Stimulated activated effector memory CD8-positive, alpha-beta T cell treated with anti-CD3 and anti-CD28 coated beads, Interleukin-12 subunit alpha, Interleukin-12 subunit beta, amount 100 ng/mL, for 72 hours (primary cell): ENCODE data around the gene TIMM44.

Source experiments
- ATAC-seq: fragments of 150-1000 bp; cut with Tn5 transposase; 2 replicates; pipeline ENCODE4 v1.10.0; 2021
- DNase-seq, 2 donors: peaks; one replicate each; pipeline ENCODE4 v3.0.0; 2021 to 2022; ENCODE audit warnings: low spot score in 2 of 2
- H3K27ac Mint-ChIP-seq: one replicate; pipeline ENCODE4 v1.8.0; 2022; ENCODE audit warnings: mild to moderate bottlenecking, mixed read lengths
- H3K36me3 Mint-ChIP-seq: one replicate; pipeline ENCODE4 v1.8.0; 2022; ENCODE audit warnings: mild to moderate bottlenecking, mixed read lengths
- H3K4me1 Mint-ChIP-seq: one replicate; pipeline ENCODE4 v1.8.0; 2022; ENCODE audit warnings: mixed read lengths
- H3K4me3 Mint-ChIP-seq: one replicate; pipeline ENCODE4 v1.8.0; 2022; ENCODE audit warnings: mild to moderate bottlenecking, mixed read lengths
- H3K9me3 Mint-ChIP-seq: one replicate; pipeline ENCODE4 v1.8.0; 2022; ENCODE audit warnings: mixed read lengths

TIMM44 gene, protein sequence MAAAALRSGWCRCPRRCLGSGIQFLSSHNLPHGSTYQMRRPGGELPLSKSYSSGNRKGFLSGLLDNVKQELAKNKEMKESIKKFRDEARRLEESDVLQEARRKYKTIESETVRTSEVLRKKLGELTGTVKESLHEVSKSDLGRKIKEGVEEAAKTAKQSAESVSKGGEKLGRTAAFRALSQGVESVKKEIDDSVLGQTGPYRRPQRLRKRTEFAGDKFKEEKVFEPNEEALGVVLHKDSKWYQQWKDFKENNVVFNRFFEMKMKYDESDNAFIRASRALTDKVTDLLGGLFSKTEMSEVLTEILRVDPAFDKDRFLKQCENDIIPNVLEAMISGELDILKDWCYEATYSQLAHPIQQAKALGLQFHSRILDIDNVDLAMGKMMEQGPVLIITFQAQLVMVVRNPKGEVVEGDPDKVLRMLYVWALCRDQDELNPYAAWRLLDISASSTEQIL

DNA sequence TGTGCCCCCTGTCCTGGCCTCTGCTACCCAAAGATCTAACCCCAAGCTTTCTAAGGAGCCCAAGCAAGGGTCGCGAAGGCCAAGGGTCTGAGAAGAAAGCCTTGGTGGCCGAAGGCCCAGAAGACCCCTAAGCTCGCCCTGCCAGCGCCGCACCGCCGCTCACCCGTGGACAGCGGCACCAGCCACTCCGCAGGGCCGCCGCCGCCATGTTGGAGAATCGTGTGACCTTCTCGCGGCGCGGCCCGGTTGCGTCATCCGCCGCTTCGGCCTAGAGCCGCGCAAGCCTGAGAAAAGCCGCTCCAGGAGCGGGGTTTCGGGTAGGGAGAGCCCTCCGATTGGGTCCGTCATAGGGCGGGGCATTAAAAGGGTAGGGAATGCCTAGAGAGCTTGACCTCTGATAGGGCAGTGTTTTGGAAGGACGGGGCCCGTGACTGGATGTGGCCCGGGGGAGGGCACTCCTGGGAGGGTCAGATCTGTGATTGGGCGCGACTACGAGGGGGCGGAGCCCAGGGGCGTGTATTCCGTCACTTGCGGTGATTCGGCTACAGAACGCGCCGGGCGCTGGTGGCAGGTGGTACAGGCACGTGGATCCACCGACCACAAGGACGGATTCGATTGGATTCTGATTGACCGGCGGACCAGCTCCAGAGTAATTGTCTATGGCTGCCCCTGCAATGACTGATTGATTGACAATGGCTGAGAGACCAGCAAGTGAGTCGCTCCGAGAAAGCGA is at the start of gene TIMM44:
Gene TIMM44, minus strand, starts transcription at position 223 of the 733 bp plus-strand sequence. Its CDS starts 15 bp downstream, at position 208.
- peaks cover 58% of the 10 kb centered on the region for H3K36me3 Mint-ChIP-seq
- peak; percentile 89 to 98 for DNase-seq
- ATAC-seq = peak; percentile 98
- H3K4me3 Mint-ChIP-seq = peak within 1 kb of the TSS; percentile 95
- H3K9me3 Mint-ChIP-seq = no peaks in the 10 kb centered on the region
- H3K27ac Mint-ChIP-seq = peak within 1 kb of the TSS; percentile 98
- peaks cover 47% of the 10 kb centered on the region for H3K4me1 Mint-ChIP-seq

DNA sequence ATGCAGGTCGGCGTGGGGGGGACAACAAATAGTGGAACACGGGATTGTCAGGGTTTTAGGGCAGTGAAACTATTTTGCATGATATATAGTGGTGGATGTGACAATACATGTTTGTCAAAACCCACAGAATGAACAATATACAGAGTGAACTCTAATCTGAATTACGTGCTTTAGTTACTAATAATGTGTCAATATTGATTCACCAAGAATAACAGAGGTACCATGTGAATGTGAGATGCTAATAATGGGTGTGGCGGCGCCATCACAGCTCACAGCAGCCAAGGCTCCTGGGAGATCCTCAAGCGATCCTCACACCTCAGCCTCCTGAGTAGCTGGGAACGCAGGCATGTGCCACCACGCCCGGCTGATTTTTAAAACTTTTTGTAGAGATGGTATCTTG is 49.1 kb upstream of the TIMM44 start:
- peaks cover 69% of the 10 kb centered on the region for H3K36me3 Mint-ChIP-seq
- ATAC-seq (no peak), DNase-seq (no peak)
- no peaks in the 10 kb centered on the region for H3K9me3 Mint-ChIP-seq
- H3K27ac Mint-ChIP-seq = no peak overlapping the region
- no peak overlapping the region for H3K4me3 Mint-ChIP-seq
- peaks cover 48% of the 10 kb centered on the region for H3K4me1 Mint-ChIP-seq

DNA sequence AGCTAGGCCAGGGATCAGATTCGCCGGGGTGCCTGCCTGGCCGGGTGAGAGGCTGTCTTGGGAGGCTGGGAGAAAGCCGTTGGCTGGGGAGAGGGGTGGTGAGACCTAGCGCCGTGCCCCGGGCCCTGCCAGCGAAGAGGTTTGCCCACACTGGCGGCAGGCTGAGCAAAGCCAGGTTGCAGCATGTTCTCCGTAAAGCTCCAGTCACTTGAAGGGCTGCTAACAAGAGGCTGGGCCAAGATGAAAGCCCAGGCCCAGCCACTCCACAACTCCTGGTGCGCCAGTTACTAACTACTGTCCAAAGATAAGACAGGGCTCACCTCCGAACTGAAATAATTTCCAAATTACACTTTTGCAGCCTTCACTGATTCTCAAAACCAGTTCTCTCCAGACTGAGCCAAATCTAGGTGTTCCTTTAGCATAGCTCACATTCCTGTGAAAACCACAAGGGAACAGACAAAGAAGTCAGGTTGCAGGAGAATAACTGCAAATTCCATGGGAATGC is 45.7 kb upstream of the TIMM44 start:
- Mint-ChIP-seq H3K4me1 (peaks cover 39% of the 10 kb centered on the region), H3K9me3 (no peaks in the 10 kb centered on the region), H3K4me3 (no peak overlapping the region), H3K27ac (no peak overlapping the region), H3K36me3 (peaks cover 75% of the 10 kb centered on the region)
- DNase-seq (no peak), ATAC-seq (no peak)

DNA sequence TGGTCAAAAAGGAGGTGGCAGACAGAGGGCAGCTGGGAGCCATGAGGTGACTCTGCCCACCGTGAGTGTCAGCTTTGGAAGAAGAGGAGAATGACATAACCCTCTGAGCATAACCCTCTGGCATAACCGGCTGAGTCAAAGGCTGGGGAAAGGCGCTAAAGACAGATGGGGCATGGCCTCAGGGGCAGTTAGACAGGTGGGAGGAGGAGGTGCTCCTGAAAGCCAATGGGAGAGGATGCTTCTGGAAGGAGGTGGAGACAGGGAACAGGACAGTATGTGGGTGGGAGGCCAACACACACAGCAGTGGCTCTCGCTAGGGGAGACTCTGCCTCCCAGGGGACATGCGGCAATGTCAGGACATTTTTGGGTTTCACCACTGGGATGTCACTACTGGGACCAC is 44.8 kb upstream of the TIMM44 start:
- no peak for DNase-seq
- no peak overlapping the region for H3K4me3 Mint-ChIP-seq
- peaks cover 37% of the 10 kb centered on the region for H3K4me1 Mint-ChIP-seq
- no peak for ATAC-seq
- H3K9me3 Mint-ChIP-seq = no peaks in the 10 kb centered on the region
- peaks cover 78% of the 10 kb centered on the region for H3K36me3 Mint-ChIP-seq
- peak overlapping the region; percentile 37 for H3K27ac Mint-ChIP-seq

- peaks cover 37% of the 10 kb centered on the region for H3K4me1 Mint-ChIP-seq
- no peaks in the 10 kb centered on the region for H3K9me3 Mint-ChIP-seq
- ATAC-seq (peak; percentile 19), DNase-seq (no peak)
- no peak overlapping the region for H3K4me3 Mint-ChIP-seq
- peak overlapping the region; percentile 27 for H3K27ac Mint-ChIP-seq
- H3K36me3 Mint-ChIP-seq = peaks cover 84% of the 10 kb centered on the region
Observed at GRCh38 chr19:7987114-7987768, 43.8 kb upstream of the TIMM44 start.

DNA sequence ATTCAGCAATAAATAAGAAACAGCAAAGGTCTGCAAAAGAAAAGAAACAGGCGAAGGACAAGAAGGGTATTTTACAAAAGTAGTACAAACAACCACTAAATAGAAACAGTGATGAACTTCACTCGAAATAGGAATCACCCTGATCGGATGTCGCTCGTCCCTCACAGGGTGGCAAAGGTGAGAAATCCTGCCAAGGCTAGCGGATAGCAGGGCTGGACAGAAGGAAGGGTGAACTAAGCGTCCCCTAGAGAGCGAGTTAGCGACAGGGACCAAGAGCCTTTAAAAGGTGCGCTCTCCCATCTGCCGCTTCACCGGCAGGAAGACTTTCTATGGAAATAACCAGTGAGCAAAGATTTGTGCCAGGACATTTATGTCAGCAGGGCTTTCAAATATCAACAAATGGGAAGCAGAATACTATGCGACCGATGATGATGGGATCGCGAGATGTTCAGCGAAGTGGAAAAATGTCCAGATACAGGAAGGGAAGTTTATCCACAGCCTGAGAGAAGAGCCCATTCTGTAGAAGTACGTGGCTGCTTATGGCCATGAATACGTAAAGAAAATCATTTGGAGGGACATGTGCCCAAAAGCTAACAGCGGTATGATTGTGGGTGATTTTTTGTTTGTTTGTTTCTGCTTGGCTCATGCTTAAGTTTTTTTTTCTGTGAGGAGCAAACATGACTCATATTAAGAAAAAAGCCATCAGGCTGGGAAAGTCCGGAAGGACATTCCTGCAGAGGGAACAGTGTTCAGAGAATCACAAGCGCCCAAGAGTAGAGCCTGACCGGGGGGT is 43.1 kb upstream of the TIMM44 start:
- Mint-ChIP-seq H3K27ac (no peak overlapping the region), H3K36me3 (peaks cover 81% of the 10 kb centered on the region)
- ATAC-seq = no peak

DNA sequence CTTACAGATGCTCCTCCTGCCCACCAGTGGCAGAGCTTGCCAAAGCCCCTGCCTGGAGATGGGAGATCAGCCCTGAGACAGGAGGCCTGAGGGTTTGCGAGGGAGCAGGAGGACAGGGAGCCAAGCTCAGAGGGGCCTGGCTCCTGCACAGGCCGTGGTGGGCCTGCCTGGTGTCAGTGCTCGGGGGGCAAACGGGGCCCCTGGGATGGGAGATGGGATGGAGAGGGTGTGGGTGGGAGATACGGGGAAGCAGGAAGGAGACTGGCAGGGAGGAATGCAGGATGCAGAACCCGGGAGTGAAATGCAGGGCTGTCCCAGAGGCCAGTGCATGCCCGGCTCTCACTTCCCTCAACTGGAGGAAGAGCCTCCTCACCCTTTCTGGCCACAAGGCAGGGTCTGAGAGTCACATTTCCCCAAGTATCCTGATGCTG is 42.0 kb upstream of the TIMM44 start:
- H3K27ac Mint-ChIP-seq = no peak overlapping the region
- no peak overlapping the region for H3K4me3 Mint-ChIP-seq
- H3K9me3 Mint-ChIP-seq = no peaks in the 10 kb centered on the region
- ATAC-seq (no peak), DNase-seq (no peak)
- peaks cover 40% of the 10 kb centered on the region for H3K4me1 Mint-ChIP-seq
- H3K36me3 Mint-ChIP-seq = peaks cover 71% of the 10 kb centered on the region

More for the DNA sequence above, 43.1 kb upstream of the TIMM44 start:
- Mint-ChIP-seq H3K4me1 (peaks cover 37% of the 10 kb centered on the region), H3K4me3 (no peak overlapping the region), H3K9me3 (no peaks in the 10 kb centered on the region)
- no peak for DNase-seq

- Mint-ChIP-seq H3K27ac (peak overlapping the region; percentile 52), H3K4me3 (no peak overlapping the region), H3K36me3 (peaks cover 70% of the 10 kb centered on the region), H3K4me1 (peaks cover 43% of the 10 kb centered on the region), H3K9me3 (no peaks in the 10 kb centered on the region)
- ATAC-seq (no peak), DNase-seq (no peak)
Observed at GRCh38 chr19:7983995-7984837, 40.8 kb upstream of the TIMM44 start.

- no peaks in the 10 kb centered on the region for H3K9me3 Mint-ChIP-seq
- ATAC-seq (no peak), DNase-seq (no peak)
- H3K4me3 Mint-ChIP-seq = no peak overlapping the region
- peaks cover 68% of the 10 kb centered on the region for H3K36me3 Mint-ChIP-seq
- H3K4me1 Mint-ChIP-seq = peaks cover 36% of the 10 kb centered on the region
- no peak overlapping the region for H3K27ac Mint-ChIP-seq
Observed at GRCh38 chr19:7983286-7983950, 40.0 kb upstream of the TIMM44 start.

- no peak overlapping the region for H3K27ac Mint-ChIP-seq
- no peak overlapping the region for H3K4me3 Mint-ChIP-seq
- peaks cover 29% of the 10 kb centered on the region for H3K4me1 Mint-ChIP-seq
- ATAC-seq = no peak
- DNase-seq = no peak
- H3K9me3 Mint-ChIP-seq = no peaks in the 10 kb centered on the region
- H3K36me3 Mint-ChIP-seq = peaks cover 61% of the 10 kb centered on the region
Observed at GRCh38 chr19:7982651-7983099, 39.2 kb upstream of the TIMM44 start.

DNA sequence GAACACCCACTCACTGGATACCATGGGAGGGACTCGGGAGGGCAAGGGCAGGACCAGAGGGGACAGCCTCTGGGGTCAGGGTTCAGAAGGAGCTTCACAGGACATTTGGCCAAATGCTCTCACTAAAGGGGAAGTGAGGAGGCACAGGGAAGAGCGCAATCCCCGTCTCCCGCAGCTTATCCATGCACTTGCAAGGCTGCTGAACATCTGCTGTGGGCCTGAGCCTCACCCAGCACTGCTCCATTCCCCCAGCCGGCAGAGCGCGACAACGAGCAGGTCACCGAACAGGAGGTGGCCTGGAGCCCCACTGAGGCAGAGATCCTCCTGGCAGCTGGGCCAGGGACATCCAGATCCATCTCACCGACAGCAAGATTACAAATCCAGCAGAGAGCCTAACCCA is 38.6 kb upstream of the TIMM44 start:
- no peak overlapping the region for H3K27ac Mint-ChIP-seq
- DNase-seq (no peak), ATAC-seq (no peak)
- peaks cover 25% of the 10 kb centered on the region for H3K4me1 Mint-ChIP-seq
- no peak overlapping the region for H3K4me3 Mint-ChIP-seq
- no peaks in the 10 kb centered on the region for H3K9me3 Mint-ChIP-seq
- peaks cover 57% of the 10 kb centered on the region for H3K36me3 Mint-ChIP-seq

- no peaks in the 10 kb centered on the region for H3K9me3 Mint-ChIP-seq
Observed at GRCh38 chr19:7981661-7982060, 38.2 kb upstream of the TIMM44 start.

GRCh38 chr19:7981199-7981598 is 37.7 kb upstream of the TIMM44 start:
- H3K27ac Mint-ChIP-seq = no peak overlapping the region
- ATAC-seq = no peak
- H3K4me1 Mint-ChIP-seq = peaks cover 19% of the 10 kb centered on the region
- no peak for DNase-seq
- no peak overlapping the region for H3K4me3 Mint-ChIP-seq
- H3K9me3 Mint-ChIP-seq = no peaks in the 10 kb centered on the region
- peaks cover 59% of the 10 kb centered on the region for H3K36me3 Mint-ChIP-seq

More at GRCh38 chr19:7981661-7982060, 38.2 kb upstream of the TIMM44 start:
- H3K36me3 Mint-ChIP-seq = peaks cover 60% of the 10 kb centered on the region
- DNase-seq = no peak
- no peak for ATAC-seq
- no peak overlapping the region for H3K4me3 Mint-ChIP-seq
- no peak overlapping the region for H3K27ac Mint-ChIP-seq
- peaks cover 24% of the 10 kb centered on the region for H3K4me1 Mint-ChIP-seq
